ENCODE measurements around the gene NOS1AP. TPM values are rescaled to one million over a fixed set of nuclear protein-coding genes. Genes with fewer than 3 reads are reported as not detected.

NOS1AP gene
- total RNA-seq, 1 experiment from 2014 or later: 2.6 TPM

DNA sequence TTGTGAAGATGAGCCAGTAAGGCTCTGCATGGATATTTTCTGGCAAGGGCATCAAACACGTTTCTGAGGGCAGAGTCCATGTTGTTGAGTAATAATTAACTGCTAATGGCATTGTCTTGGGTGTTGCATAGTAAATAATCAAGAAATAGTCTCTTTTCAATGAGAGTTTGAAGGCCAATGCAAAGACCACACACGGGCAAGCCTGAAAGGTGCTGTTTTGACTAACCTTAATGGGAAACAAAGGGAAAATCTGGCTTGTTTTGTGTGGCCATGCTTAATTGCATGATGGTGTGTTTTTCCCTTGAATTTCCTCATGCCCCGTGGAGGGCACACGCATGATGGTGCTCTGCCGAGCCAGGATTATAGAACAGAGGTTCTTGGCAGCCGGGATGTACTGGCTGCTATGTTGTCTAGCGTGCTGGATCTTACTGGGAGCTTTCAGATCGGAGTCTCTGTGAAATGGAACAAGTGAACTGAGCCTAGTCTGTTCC is 127.6 kb downstream of the NOS1AP start:
- intact Hi-C loops (cut with micrococcal nuclease): no loop called here
- H3K27me3 ChIP-seq (ENCODE audit: low read length): no peaks in the 10 kb centered on the region
- POLR2A ChIA-PET (ENCODE audit: unreplicated experiment): interaction anchor here (0.6 kb wide), 1 partner anchor 99 kb away, joined by 3 read pairs; no protein-coding TSS in a partner anchor
- ATAC-seq (no peak), DNase-seq (no peak)
- H3K9ac ChIP-seq (ENCODE audit: low read length): no peak overlapping the region
- H3F3A ChIP-seq (ENCODE audit: low read length, unreplicated experiment): no peaks in the 10 kb centered on the region
- peaks cover 9% of the 10 kb centered on the region for H3K4me1 ChIP-seq (ENCODE audit: insufficient read depth, low read length)
- H2AFZ ChIP-seq (ENCODE audit: low read length): no peak overlapping the region
- TF ChIP-seq, protein P1, sequence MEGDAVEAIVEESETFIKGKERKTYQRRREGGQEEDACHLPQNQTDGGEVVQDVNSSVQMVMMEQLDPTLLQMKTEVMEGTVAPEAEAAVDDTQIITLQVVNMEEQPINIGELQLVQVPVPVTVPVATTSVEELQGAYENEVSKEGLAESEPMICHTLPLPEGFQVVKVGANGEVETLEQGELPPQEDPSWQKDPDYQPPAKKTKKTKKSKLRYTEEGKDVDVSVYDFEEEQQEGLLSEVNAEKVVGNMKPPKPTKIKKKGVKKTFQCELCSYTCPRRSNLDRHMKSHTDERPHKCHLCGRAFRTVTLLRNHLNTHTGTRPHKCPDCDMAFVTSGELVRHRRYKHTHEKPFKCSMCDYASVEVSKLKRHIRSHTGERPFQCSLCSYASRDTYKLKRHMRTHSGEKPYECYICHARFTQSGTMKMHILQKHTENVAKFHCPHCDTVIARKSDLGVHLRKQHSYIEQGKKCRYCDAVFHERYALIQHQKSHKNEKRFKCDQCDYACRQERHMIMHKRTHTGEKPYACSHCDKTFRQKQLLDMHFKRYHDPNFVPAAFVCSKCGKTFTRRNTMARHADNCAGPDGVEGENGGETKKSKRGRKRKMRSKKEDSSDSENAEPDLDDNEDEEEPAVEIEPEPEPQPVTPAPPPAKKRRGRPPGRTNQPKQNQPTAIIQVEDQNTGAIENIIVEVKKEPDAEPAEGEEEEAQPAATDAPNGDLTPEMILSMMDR (conservative IDR thresholded peaks at IDR 0.05; ENCODE audit: low read depth, low read length): no peak
- no peak for TF ChIP-seq EZH2 (IDR thresholded peaks at IDR 0.05; ENCODE audit: low read length, unreplicated experiment)
- no peak for TF ChIP-seq EZH2phosphoT487 (IDR thresholded peaks at IDR 0.05; ENCODE audit: borderline replicate concordance, low read length)
- H3K79me2 ChIP-seq (ENCODE audit: low read length): no peaks in the 10 kb centered on the region
- H4K20me1 ChIP-seq (ENCODE audit: low read length): no peaks in the 10 kb centered on the region
- no peaks in the 10 kb centered on the region for H3K9me2 ChIP-seq (replicated peaks; ENCODE audit: low read length)
- no peaks in the 10 kb centered on the region for H3K9me3 ChIP-seq (ENCODE audit: low read length)
- no peak overlapping the region for H3K4me2 ChIP-seq (ENCODE audit: low read length)
- no TSS peak for BruUV-seq (replicated peaks)
- no peak overlapping the region for H3K4me3 ChIP-seq (ENCODE audit: low read length)
- H3K27ac ChIP-seq (ENCODE audit: low read length): no peak overlapping the region
- H3K36me3 ChIP-seq (ENCODE audit: low read depth, low read length): no peaks in the 10 kb centered on the region
- CTCF ChIA-PET: no interaction called here

DNA sequence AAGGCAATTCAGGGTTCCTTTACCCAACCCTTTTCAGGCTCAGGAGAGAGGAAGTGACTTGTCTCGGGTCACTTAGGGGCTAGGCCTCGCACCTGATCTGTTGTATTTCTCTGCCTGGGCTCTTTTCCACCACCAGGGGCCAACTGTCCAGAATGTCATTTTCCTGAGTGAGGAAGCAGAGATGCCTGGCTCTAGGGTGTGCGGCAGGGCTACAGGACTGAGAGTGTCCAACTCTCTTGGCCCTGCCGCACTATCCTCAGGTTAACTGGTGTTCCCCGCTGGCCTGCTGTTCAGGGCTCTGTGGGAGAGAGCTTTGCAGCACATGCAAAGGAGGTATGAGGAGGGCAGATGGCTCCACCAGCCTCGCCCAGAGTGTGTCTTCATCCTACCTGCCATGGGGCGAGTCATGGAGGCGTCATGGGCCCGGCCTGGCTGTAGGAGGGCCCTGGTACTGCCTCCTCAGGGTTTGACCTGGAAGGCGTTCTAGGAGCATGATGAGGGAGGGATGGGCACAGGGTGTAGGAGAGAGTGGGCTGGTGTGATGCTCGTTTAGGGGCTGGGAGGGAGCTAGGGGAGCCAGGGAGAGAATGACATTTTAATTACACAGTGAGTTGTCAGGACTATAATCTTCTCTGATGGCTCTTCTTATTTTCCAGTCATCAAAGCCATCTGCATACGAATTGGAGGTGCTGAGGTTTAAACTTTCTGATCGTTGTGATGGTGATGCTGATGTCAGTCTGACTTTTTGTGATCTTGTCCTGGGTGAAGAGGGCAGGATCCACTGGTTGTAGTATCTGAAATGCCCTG is 128.3 kb downstream of the NOS1AP start:
- ChIA-PET POLR2A (ENCODE audit: unreplicated experiment) (no interaction called here), CTCF (no interaction called here)
- Histone ChIP-seq H3K4me3 (ENCODE audit: low read length) (no peak overlapping the region), H3K9ac (ENCODE audit: low read length) (no peak overlapping the region), H3K4me1 (ENCODE audit: insufficient read depth, low read length) (0 out of 2 replicates have a peak, but pooled peaks cover 5% of the 10 kb centered on the region), H2AFZ (ENCODE audit: low read length) (no peak overlapping the region), H3K4me2 (ENCODE audit: low read length) (no peak overlapping the region), H3K9me3 (ENCODE audit: low read length) (no peaks in the 10 kb centered on the region), H3K36me3 (ENCODE audit: low read depth, low read length) (no peaks in the 10 kb centered on the region), H3F3A (ENCODE audit: low read length, unreplicated experiment) (no peaks in the 10 kb centered on the region), H4K20me1 (ENCODE audit: low read length) (no peaks in the 10 kb centered on the region), H3K27ac (ENCODE audit: low read length) (no peak overlapping the region), H3K9me2 (replicated peaks; ENCODE audit: low read length) (no peaks in the 10 kb centered on the region), H3K79me2 (ENCODE audit: low read length) (no peaks in the 10 kb centered on the region), H3K27me3 (ENCODE audit: low read length) (no peaks in the 10 kb centered on the region)
- intact Hi-C loops (cut with micrococcal nuclease): no loop called here
- no peak for TF ChIP-seq EZH2 (IDR thresholded peaks at IDR 0.05; ENCODE audit: low read length, unreplicated experiment)
- no peak for TF ChIP-seq EZH2phosphoT487 (IDR thresholded peaks at IDR 0.05; ENCODE audit: borderline replicate concordance, low read length)
- TF ChIP-seq, protein P1 (conservative IDR thresholded peaks at IDR 0.05; ENCODE audit: low read depth, low read length): no peak; the same call in 1 of the 2 replicates
- DNase-seq (no peak), ATAC-seq (peak; percentile 24; the same call in 1 of the 2 replicates)
- BruUV-seq (replicated peaks): no TSS peak
